ENCODE results near the gene XPNPEP3.

DNA sequence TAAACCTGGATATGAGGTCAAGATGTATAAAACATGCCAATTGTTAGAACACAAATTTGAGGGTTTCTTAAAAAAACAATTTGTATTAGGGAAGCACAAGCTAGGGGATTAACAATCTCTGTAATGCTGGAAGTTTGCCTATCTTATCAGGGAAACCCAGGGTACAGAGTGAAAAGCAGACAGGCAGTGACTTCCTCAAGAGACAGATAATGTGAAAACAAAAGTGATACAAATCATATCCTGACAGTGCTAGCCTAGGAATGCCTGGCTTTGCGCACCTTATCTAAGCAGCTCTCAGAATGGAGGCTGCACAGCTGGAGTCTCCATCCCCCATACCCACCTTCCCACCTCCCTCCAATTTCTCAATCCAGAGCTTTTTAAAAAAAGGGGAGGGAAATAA, 71.7 kb downstream of the XPNPEP3 start:
- TF ChIP-seq CTCF (IDR thresholded peaks at IDR 0.05; ENCODE audit: low read depth, low read length) (no peak), POLR2A (IDR thresholded peaks at IDR 0.05; ENCODE audit: extremely low read depth, insufficient read length) (no peak)

All from NB4 (cell line).